VCaP (cell line): ENCODE data around the gene KRT79.

ENCODE experiments used
- H3K27ac ChIP-seq: fragments of 450-650 bp; 2 replicates; pipeline ENCODE4 v1.5.1; 2017
- CTCF ChIP-seq: fragments of 450-650 bp; conservative IDR thresholded peaks from 2 replicates; pipeline ENCODE4 v1.5.1; 2017; ENCODE audit warnings: mild to moderate bottlenecking, moderate library complexity

The KRT79 gene

GRCh38 chr12:52836042-52836466, 1.9 kb upstream of the KRT79 start:
- H3K27ac ChIP-seq, result no peak overlapping the region
- no peak for TF ChIP-seq CTCF

- no peak for TF ChIP-seq CTCF
- H3K27ac ChIP-seq, result no peak overlapping the region
These were observed 1.3 kb upstream of the KRT79 start for GRCh38 chr12:52835271-52836041.

- no peak overlapping the region for H3K27ac ChIP-seq
- TF ChIP-seq CTCF, result no peak
These were observed 553 bp upstream of the KRT79 start for GRCh38 chr12:52834727-52835001.

DNA sequence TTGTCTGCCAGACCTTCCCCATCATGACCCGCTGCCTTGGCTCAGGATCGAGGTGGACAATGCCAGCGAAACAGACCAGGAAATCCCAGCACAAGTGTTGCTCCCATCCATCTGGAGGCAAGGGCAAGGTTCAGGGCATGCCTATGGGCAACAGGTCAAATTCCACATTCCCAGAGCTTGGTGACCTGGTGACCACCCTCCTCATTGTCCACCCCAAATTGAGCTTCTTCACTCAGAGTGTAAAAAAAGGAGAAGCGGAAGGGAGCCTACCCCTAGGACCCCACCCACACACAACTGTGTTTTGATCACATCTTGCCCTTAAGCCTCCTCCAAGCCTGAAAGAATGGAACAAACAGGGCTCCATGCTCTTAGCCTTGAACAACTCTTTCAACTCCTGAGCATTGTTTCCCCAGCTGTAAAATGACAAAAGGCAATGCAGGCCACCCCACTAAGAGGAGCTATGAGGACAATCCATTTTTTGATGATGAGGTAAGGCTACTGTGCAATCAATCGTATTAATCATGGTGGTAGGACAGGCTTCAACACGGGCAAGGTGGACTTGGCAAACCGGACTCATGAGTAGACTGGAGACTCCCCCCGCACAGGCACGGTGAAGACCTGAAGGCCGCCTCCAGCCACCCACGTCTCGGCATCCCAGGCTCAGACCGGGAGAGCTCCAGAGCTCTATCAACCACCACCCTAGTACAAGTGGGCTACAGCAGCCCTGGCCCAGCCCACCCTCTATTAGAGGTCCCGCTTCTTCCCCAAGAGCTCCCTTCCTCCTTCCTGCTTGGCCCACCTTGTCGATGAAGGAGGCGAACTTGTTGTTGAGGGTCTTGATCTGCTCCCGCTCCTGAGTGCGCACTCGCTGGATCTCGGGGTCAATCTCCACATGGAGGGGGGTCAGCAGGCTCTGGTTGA, 866 bp downstream of the KRT79 start:
- no peak for TF ChIP-seq CTCF
- H3K27ac ChIP-seq, result no peak overlapping the region

DNA sequence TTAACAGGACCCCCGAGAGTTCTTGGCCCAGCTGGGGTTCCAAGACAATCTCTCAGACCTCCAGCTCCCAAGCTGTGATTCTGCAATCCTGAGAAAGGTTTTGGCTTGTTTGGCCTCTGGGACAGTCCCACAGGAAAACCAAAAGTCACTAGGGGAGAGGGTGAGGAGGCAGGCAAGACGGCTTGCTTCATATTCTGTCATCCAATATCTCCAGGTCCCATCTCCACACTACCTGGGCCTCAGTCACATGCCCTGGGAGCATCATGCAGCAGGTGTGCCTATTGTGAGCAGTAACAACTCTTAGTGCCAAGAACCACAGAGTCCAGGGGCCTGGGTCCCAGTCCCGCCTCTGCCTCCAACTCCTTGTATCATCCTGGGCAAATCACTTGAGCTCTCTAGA, 1.7 kb downstream of the KRT79 start:
- no peak overlapping the region for H3K27ac ChIP-seq
- no peak for TF ChIP-seq CTCF

DNA sequence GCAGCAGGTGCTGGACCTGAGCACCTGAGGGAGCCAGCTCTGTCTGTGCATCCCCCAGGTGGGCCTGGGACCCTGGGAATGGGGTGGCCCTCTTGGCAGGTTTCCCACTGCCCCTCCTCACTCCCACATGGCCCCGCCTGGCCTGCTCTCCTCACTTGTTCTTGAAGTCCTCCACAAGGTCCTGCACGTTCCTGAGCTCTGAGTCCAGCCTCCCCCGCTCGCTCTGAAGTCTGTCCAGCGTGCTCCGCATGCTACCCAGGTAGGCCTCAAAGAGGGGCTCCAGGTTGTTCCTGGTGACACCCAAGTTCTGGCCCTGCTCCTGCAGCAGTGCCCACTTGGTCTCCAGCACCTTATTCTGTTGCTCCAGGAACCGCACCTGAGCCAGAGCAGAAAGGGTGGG, 2.9 kb downstream of the KRT79 start:
- TF ChIP-seq CTCF, result no peak
- H3K27ac ChIP-seq, result no peak overlapping the region

DNA sequence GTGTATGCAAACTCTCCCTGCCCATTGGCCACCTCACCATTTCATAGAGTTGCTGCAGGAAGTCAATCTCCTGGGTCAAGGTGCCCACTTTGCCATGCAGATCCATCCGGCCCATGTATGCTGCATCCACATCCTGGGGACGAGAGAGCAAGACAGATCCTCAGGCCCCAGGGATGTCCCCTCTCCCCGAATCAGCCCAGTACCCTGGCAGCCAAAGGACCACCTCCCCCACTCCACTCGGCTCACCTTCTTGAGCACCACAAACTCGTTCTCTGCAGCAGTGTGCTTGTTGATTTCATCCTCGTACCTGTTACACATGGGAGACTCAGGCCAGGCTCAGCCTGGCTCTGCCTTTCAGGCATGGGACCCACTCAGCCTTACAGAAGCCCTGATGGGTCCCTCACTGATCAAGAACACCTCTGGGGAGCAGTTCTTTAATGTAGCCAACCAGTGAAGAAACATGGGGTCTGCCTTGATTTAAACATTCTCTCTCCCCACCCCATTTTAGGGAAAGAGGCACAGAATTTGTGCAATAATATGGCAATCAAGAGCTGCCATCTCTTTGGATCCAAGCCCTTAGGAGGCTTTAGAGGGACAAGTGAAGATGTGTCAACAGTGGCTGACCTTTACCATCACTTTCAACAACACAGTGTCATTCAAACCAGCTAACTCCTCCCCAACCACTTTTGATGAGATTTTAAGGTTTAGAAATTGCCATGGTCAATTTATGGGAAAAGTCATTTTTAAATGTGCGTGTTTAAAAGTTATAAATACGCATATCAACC, 3.9 kb downstream of the KRT79 start:
- no peak for TF ChIP-seq CTCF
- H3K27ac ChIP-seq, result no peak overlapping the region
